GM21447 (cell line): ENCODE data around the gene CDK5RAP2.

Experiments
- ATAC-seq: cut with Tn5 transposase; IDR thresholded peaks from one replicate; pipeline ENCODE4 v1.9.1; 2021; ENCODE audit not compliant: unreplicated experiment

The CDK5RAP2 gene

DNA sequence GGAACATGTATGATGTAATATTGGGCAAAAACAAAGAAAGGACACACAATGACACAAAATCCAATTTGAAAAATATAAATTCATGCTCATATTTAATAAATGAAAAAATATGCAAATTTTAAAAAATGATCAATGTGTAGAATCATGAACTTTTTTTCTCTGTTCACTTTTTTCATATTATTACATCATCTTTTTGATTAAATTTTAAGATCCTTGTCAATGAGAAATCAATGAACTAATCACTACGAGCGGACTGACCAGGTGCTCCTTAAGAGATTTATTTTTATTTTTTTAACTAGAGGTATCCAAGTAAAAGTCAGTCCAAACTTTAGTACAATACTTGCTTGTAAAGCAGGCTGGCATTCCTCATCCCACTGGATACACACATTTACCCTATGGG, 174.1 kb downstream of the CDK5RAP2 start:
- ATAC-seq, result no peak

DNA sequence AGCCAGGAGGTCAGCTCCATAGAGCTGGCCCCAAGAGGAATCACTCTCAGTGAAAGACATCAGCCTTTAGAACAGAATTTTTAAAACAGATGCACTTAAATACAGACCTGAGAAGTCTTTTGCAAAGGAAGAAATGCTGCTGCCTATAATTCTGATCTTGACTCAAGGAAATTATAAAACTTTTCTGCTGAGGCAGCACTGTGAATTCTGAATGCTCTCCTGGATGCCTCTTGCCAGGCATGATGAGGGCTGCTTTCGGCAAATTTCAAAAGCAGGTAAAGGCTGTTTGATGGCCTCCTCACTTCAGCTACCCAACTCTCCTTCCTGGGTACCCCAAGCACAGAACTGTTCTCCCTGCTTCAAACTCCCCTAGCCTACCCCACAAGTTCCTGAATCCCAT, 174.8 kb downstream of the CDK5RAP2 start:
- no peak for ATAC-seq

DNA sequence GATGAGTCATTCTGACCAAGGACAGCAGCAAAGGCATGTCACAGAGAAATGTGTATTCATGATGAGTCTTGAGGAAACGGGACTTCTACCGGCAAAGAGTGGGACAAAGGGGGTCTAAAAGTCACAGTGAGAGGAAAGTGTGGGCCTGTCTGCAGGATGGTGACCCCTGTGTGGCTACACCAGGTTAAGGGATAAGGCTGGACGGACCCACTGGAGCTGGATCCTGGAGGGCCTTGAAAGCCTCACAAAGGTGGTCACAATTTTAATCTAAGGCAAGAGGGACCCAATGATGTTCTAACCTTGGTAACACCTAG, 176.5 kb downstream of the CDK5RAP2 start:
- ATAC-seq, result no peak

- ATAC-seq, result no peak
These were observed 177.0 kb downstream of the CDK5RAP2 start for GRCh38 chr9:120402741-120403542.

- no peak for ATAC-seq
These were observed 180.0 kb downstream of the CDK5RAP2 start for GRCh38 chr9:120399940-120400339.

GRCh38 chr9:120398286-120398685, 181.7 kb downstream of the CDK5RAP2 start:
- no peak for ATAC-seq

- ATAC-seq, result no peak
These were observed 182.5 kb downstream of the CDK5RAP2 start for GRCh38 chr9:120397453-120397852.

- no peak for ATAC-seq
These were observed 183.0 kb downstream of the CDK5RAP2 start for GRCh38 chr9:120396931-120397330.

- no peak for ATAC-seq
These were observed 183.5 kb downstream of the CDK5RAP2 start for GRCh38 chr9:120396418-120396817.

DNA sequence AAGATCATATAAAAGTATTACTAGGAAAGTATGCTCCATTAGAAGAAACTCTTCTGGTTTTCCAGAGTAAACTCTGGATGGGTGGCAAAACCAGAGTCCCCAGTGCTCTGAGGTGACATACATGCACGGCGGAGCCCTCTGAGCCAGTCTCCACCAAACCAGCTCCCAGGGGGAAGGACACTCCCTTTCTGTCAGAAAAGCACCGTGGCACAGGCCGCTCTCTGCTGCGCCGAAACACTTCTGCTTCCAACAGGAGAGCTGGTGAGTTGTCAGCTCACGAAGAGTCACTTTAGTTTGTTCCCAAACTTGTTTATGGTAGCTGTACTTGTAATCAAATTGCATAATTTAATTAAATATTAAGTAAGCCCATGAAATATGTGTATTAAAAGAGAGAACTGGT, 184.6 kb downstream of the CDK5RAP2 start:
- ATAC-seq, result no peak

DNA sequence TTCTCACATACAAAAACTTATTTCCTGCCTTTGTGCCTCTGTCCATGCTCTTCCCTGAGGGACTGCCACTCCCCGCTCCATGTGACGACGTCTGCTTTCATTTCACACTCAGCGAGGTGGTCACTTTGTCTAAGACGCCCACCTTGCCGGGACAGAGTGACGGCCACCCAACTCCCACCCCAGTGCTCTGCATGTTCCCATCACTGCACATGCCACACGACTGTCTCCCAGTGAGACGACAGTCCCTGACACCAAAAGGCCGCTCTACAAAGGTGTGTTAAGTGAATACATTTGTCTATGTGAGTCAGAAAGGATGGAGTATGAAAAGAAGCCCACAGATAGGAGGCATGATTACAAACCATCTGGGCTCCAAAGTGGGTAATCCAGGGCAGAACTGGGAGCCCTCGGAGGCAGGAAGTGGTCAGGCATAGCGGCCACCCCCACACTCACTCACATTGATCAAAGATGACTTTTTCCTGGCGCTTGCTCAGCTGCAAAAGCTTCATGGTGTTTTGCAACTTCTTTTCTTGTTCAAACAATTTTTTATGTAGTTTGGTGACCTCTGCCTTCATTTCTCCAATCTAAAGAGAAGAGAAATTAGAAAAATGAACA, 185.8 kb downstream of the CDK5RAP2 start:
- no peak for ATAC-seq

DNA sequence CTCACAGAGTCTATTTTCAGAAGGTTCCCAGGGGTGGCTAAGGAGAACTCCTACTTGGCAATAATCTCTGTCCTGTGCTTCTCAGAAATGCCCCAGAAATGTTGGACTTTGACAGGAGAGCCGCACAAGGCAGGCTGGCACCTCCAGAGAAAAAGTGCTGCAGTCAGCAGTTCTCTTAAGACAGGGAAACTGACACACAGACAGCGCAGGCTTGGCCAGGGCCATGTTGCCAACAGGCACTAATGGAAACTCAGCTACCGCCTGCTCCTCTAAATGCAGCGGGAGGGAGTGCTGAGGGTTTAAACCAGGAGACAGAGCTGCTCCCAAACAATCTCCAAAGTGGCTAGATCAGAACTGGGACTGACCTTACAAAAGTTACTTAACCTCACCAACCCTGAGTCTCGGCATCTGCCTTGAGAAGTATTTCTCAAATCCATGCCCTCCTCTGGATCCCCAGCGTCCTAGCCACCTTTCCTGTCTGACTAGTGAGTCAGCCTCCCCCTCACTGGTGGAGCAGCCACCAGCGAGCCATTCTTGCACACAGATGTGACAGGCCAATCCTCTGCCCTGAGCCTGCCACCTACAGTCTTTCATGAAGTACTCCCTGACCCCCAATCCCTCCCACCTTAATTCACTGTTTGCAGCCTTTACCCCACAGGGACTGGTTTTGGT, 186.4 kb downstream of the CDK5RAP2 start:
- no peak for ATAC-seq

GRCh38 chr9:120392711-120393110, 187.3 kb downstream of the CDK5RAP2 start:
- no peak for ATAC-seq

GRCh38 chr9:120392245-120392644, 187.7 kb downstream of the CDK5RAP2 start:
- ATAC-seq, result no peak

GRCh38 chr9:120391691-120392090, 188.3 kb downstream of the CDK5RAP2 start:
- ATAC-seq, result no peak

GRCh38 chr9:120390637-120391190, 189.3 kb downstream of the CDK5RAP2 start:
- no peak for ATAC-seq

- no peak for ATAC-seq
These were observed 190.1 kb downstream of the CDK5RAP2 start for GRCh38 chr9:120389867-120390266.

DNA sequence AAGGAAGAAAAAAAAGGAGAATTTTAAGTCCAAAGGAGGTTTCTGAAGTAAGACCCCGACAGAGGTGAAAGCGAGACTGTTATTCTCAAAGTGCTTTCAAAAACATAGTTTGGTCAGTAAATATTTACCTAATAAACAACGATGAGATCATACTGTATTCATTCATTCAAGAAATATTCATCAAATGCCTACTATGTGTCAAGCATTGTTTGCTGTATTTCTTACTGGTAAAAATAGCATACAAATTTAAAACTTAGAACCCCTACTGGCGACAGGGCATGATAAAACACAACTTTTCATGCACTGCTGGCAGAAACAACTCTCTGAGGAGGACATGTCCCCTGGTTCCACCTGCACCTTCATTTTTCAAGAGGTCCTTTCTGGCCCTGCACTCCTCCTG, 190.7 kb downstream of the CDK5RAP2 start:
- no peak for ATAC-seq

DNA sequence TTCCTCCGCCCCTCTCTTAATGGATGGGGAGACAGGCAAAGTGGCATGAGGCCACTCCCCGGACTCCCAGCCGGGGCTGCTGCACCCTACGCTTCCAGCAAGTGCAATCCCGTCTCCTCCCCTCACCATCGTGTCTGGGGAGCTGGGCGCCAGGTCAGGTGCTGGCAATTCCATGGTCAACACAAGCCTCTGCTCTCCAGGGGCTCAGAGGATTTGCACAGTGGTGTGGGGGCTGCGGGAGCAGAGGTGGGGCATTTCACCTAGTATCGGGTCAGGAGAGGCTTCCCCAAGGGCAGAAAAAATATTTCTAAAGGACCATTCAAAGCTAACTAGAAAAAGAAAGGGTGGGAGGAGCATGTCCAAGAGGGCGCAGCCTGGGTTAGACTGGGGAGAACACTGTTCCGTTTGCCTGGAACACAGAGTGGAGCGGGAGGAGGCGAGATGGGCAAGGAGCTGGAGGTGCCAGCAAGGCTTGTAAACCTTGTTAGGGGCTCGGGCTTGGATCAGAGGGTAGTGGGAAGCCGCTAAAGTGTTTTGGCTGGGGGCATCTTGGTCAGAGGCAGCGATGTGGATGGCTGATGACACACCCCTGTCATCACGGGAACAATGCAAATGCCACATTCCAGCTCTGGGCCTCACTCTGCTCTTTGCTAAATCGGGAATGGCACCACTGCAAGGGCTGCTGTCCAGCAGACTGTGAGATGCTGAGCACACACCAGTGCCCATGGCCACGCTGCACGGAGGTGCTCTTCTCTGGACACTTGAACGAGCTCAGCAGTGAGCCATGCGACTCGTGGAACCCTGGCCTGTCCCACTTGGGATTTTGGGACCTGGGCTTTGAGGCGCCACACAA, 191.7 kb downstream of the CDK5RAP2 start:
- no peak for ATAC-seq

- ATAC-seq, result no peak
These were observed 192.5 kb downstream of the CDK5RAP2 start for GRCh38 chr9:120387257-120388002.
